GM19452 (cell line): ENCODE data around the gene ZNF664.

ENCODE experiments used
- ATAC-seq: cut with Tn5 transposase; IDR thresholded peaks from one replicate; pipeline ENCODE4 v1.9.1; 2021; ENCODE audit not compliant: unreplicated experiment

The ZNF664 gene

GRCh38 chr12:124007826-124008570 lies 35.0 kb downstream of the ZNF664 start:
- ATAC-seq = no peak

- ATAC-seq = no peak
Observed at GRCh38 chr12:124008595-124008994, 35.6 kb downstream of the ZNF664 start.

DNA sequence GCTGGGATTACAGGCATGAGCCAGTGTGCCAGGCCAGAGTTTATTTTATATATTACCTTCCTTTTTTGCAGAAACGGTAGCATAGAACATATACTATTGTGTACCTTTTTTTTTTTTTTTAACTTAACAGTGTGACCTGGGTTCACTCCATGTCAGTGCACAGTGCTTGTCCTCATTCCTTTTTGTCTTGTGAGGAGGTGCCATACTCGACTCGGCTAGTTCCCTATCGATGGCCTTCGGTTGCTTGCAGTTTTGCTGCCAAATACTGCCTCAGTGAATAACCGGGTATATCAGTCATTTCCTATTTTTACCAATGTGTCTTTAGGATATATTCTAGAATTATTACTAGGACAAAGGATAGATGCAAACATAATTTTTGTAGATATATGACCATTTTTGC lies 36.8 kb downstream of the ZNF664 start:
- ATAC-seq = no peak

DNA sequence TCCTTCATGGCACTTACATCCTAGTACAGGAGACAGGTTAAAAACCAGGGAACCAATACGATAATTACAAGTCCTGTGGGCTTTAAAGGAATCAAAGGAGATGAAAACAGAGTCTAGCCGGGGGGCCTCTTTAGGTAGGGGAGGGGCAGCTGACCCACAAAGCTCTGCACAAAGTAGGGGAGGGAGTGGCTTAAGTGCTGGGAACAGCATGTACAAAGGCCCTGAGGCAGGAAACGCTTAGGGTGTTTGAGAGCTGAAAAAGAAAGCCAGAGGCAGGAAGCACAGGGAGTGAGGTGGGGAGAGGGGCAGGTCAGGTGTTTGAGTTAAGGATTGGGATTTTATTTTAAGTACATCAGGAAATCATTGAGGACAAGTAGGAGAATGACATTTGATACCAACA lies 37.7 kb downstream of the ZNF664 start:
- no peak for ATAC-seq

GRCh38 chr12:124011435-124012115 lies 38.6 kb downstream of the ZNF664 start:
- ATAC-seq = no peak

DNA sequence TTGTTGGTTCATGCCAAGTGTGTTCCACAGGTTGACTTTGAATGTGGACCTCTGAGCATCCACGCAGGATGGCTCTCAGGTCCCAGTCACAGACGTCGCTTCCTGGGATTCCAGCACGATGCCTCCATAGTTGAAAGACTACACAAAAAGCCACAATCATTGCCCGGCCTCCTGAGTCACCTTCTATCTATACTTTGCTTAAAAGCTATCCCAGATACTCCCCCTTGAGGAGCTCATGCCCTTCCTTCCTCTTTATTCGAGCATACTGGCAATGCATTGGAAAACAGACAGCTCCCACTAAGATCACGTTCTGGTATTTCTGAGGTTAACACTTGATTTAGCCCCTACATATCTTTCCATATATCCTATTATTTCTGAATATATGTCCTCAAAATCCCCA lies 40.1 kb downstream of the ZNF664 start:
- ATAC-seq = no peak

GRCh38 chr12:124015494-124016461 lies 42.8 kb downstream of the ZNF664 start:
- ATAC-seq = no peak

DNA sequence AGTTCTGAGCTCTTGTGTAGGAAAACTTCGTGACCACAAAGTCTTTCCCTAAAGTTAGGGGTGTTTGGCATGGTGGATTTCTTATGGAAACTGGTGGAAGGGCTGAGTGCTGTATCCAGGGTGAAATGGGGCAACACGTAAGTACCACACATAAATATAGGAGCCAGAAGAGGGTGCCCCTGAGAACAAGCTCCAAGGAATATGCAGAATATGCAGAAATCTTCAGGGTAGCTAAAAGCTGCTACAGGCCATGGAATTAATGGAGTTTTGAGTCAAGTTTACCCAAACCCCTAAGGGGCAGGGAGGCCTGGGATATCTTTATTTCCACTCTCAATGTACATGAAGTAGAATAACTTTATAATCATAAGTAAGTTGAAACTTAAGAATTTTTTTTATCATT lies 44.0 kb downstream of the ZNF664 start:
- ATAC-seq = no peak

- ATAC-seq = no peak
Observed at GRCh38 chr12:124018539-124018938, 45.5 kb downstream of the ZNF664 start.

DNA sequence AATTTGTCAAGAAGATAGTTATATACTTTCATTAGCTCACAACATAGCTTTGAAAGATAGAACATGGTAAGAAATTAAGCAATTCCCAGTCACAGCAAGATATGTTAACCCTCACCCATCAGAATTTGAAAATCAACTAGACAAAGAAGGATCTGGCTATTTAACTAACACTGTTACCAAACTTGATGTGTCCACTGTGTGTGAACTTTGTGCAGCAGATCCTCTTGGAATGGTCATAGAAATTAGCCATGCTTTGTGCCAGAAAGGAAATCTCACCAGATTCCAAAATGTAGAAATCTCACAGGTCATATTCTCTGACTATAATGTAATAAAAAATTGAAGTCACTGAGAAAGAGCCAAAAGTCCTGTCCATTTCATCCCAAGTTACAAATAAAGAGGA lies 46.1 kb downstream of the ZNF664 start:
- ATAC-seq = no peak

DNA sequence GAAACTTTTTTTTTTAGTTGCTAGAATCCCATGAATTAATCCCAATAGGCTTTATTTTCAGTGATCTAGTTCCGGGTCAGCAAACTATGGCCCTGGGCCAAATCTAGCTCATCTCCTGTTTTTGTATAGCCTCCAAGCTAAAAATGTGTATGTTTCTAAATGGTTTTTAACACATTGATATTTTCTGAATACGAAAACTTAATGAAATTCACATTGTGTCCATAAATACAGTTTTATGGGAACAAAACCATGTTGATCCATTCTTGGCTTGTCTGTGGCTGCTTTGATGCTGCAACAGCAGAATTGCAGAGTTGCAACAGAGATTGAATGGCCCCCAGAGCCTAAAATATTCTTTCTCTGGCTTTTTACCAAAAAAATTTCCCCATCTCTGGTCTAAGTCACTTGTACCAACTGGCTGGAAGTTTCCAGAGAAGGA lies 47.5 kb downstream of the ZNF664 start:
- ATAC-seq = no peak

- no peak for ATAC-seq
Observed at GRCh38 chr12:124021007-124021406, 48.0 kb downstream of the ZNF664 start.

GRCh38 chr12:124022161-124022560 lies 49.1 kb downstream of the ZNF664 start:
- ATAC-seq = no peak

- no peak for ATAC-seq
Observed at GRCh38 chr12:124024263-124024678, 51.3 kb downstream of the ZNF664 start.

GRCh38 chr12:124024776-124025175 lies 51.8 kb downstream of the ZNF664 start:
- no peak for ATAC-seq

DNA sequence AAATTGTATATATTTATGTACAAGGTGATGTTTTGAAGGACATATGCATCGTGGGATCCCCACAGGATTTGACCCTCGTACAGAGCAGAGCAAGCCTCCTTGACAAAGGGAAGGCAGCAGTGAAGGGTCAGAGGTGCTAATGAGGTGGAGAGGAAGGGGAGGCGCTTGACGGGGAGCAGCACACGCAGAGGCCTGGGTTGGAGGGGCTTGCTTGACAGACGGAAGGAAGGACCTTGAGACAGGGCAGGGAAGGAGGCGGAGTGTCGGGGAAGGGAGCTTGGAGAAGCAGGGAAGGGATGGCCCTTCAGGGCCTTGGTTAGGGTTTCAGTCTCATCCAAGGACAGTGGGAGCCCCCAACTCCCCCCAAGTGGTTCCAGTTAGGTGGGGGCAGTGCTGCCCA lies 52.6 kb downstream of the ZNF664 start:
- ATAC-seq = no peak

DNA sequence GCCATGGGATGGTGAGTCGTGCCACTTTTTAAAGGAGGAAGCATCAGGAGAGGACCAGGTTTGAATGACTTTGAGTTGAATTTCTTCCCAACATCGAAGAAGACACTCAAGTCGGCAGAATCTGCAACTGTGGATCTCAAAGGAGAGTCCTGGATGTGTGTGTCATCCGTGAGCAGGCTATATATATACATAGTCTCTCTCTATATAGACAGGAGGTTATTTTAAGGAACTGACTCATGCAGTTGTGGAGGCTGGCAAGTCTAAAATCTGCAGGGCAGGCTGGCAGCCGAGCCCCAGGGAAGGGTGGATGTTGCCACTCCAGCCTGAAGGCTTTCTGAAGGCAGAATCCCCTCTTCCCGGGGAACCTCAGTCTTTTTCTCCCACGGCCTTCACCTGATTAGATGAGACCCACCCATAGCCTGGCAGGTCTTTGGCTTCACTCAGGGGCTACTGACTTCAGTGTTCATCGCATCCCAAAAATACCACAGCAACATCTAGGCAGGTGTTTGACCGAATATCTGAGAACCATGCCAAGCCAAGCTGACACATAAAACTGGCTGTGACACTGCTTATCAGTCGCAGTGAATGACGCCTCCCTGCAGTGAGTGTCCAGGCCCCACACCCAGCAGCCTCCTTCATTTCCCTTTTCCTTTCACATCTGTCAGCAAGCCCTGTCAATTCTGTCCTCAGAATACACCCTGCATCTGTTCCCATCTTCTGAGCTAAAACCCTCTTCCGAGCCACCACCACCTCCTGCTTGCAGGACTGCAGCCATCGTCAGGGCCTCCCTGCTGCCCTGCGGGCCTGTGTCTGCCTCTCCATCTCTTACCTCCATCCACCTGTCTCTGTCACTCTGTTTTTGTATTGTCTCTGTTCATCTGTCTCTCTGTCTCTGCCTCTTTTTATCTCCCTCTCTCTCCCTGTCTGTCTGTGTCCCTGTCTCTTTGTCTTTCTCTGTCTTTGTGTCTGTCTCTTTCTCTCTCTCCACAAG lies 54.0 kb downstream of the ZNF664 start:
- ATAC-seq = no peak

DNA sequence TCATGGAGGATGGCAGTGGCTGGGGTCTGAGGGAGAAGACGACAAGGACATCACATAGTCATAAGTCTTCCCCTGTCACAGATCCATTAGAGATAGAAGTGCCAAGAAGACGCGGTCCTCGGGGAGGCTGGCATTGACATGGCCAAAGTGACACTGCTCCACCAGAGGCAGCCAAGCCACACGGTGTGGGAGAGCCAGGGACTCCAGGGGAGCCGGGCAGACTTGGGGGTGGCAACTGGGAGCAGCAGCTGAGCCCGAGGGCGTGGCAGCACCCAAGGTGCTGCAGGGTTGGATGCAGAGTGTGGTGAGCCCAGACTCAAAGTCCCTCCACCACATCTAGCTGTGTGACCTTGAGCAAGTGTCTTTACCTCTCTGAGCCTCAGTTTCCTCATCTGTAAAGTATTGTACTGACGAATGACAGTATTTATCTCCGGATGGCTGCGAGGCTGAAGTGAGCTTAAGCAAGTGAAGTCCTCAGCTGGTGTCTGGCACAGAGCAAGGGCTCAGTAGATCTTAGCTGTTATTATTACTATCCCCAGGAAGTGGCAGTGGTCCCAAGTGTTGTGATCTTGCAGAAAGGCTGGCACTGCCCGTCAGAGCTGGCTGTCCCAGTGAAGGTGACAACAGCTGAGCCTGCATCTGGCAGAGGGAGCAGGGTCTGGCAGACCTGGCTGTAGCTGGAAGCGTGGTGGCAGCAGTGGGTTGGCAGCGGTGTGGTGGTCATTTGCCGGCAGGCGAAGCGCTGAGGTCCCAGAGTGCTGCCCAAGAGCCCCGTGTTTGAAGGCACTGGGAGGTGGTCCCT lies 54.9 kb downstream of the ZNF664 start:
- no peak for ATAC-seq

DNA sequence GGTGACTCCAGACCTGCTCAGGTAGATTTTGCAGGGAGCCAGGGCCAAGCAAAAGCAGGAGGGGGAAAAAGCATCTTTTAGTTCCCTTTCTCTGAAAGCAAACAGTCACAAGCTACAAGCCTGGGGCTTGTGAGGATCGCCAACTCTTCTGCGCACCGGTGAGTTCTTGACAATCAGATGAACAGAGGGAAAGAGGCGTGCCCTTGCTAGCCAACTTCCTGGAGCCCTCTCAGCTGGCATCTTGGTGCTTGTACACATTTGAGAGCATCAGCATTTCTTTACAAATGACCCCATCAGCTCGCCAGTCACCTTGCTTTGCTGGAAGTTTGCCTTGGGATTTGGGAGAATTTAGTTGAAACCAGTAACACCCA lies 55.5 kb downstream of the ZNF664 start:
- ATAC-seq = no peak

- no peak for ATAC-seq
Observed at GRCh38 chr12:124030008-124030407, 57.0 kb downstream of the ZNF664 start.
